Measurements from ENCODE around the gene DDX49. TPM values are rescaled to one million over a fixed set of nuclear protein-coding genes. Genes with fewer than 3 reads are reported as not detected.

The DDX49 gene
- total and polyA plus RNA-seq, 10 donors: 31.0 to 48.0 (median 36.6) TPM

GRCh38 chr19:18924684-18925213, 5.2 kb downstream of the DDX49 start:
- H3K4me1 ChIP-seq: peaks cover 12 to 20% (median 18%) of the 10 kb centered on the region in 6 donors
- intact Hi-C loops (cut with DNase I; ENCODE audit: low total_unique reads): no loop called here
- peaks cover 0 to 93% (median 81%) of the 10 kb centered on the region in 6 donors for H3K36me3 ChIP-seq
- H3K27me3 ChIP-seq (replicated peaks in 1 of 7): no peaks in the 10 kb centered on the region
- 90 to 96% (median 92%) methylated on average over 14 to 15 of the region's 15 CpGs for WGBS, 5 donors
- no peak overlapping the region for H3K27ac ChIP-seq
- H3K9me3 ChIP-seq: no peaks in the 10 kb centered on the region
- TF ChIP-seq CTCF (IDR thresholded peaks at IDR 0.05 in 8 of 11, conservative IDR thresholded peaks at IDR 0.05 in 3 of 11): no peak
- no peak for TF ChIP-seq POLR2A (IDR thresholded peaks at IDR 0.05)
- TF ChIP-seq POLR2AphosphoS5 (IDR thresholded peaks at IDR 0.05): peak in 1 of 3 donors; percentile 25
- DNase-seq: no peak
- no peak overlapping the region for H3K4me3 ChIP-seq

GRCh38 chr19:18928018-18928805, 8.7 kb downstream of the DDX49 start:
- Histone ChIP-seq H3K36me3 (peaks cover 0 to 93% (median 68%) of the 10 kb centered on the region in 6 donors), H3K27me3 (replicated peaks in 1 of 7) (peaks cover 0 to 14% (median 0%) of the 10 kb centered on the region in 7 donors), H3K27ac (peak overlapping the region in 1 of 8 donors; percentile 14), H3K4me3 (no peak overlapping the region), H3K4me1 (peaks cover 0 to 18% (median 15%) of the 10 kb centered on the region in 6 donors), H3K9me3 (no peaks in the 10 kb centered on the region)
- no peak for DNase-seq
- WGBS, 5 donors: 86 to 90% (median 90%) methylated on average over 14 to 26 of the region's 26 CpGs
- TF ChIP-seq CTCF (IDR thresholded peaks at IDR 0.05 in 8 of 11, conservative IDR thresholded peaks at IDR 0.05 in 3 of 11): no peak
- TF ChIP-seq POLR2AphosphoS5 (IDR thresholded peaks at IDR 0.05): peak; percentile 7 to 71 (median 20)
- intact Hi-C loops (cut with DNase I; ENCODE audit: low total_unique reads): no loop called here

GRCh38 chr19:18929311-18929710, 9.8 kb downstream of the DDX49 start:
- Histone ChIP-seq H3K9me3 (no peaks in the 10 kb centered on the region), H3K27ac (no peak overlapping the region), H3K27me3 (replicated peaks in 1 of 7) (peaks cover 0 to 25% (median 0%) of the 10 kb centered on the region in 7 donors), H3K4me1 (peaks cover 0 to 22% (median 18%) of the 10 kb centered on the region in 6 donors), H3K4me3 (no peak overlapping the region), H3K36me3 (peaks cover 0 to 93% (median 57%) of the 10 kb centered on the region in 6 donors)
- DNase-seq: no peak
- 93 to 95% (median 94%) methylated on average over 22 to 25 of the region's 25 CpGs for WGBS, 5 donors
- TF ChIP-seq CTCF (IDR thresholded peaks at IDR 0.05 in 8 of 11, conservative IDR thresholded peaks at IDR 0.05 in 3 of 11) (no peak), POLR2AphosphoS5 (IDR thresholded peaks at IDR 0.05) (peak in 1 of 3 donors; percentile 64), POLR2A (IDR thresholded peaks at IDR 0.05) (no peak)
- intact Hi-C loops (cut with DNase I; ENCODE audit: low total_unique reads): no loop called here
